ENCODE data around the gene ZNF646. TPM values are rescaled to one million over a fixed set of nuclear protein-coding genes. Genes with fewer than 3 reads are reported as not detected.

Gene ZNF646
- total and polyA plus RNA-seq, 5 donors from 2014 or later = 2.2 to 23.4 (median 4.6) TPM

GRCh38 chr16:31127182-31127581, 53.0 kb downstream of the ZNF646 start:
- no peak for ATAC-seq (ENCODE audit: low read depth in 2 of 2)
- no peak overlapping the region for H3K27ac ChIP-seq (ENCODE audit: insufficient read depth, low read length, poor library complexity, severe bottlenecking)
- no peaks in the 10 kb centered on the region for H3K4me1 ChIP-seq (ENCODE audit: control insufficient read depth, insufficient read depth, low read length, poor library complexity, severe bottlenecking)
- peaks cover 0 to 10% (median 2%) of the 10 kb centered on the region in 4 donors for H3K4me1 Mint-ChIP-seq
- DNase-seq = no peak
- no peak overlapping the region for H3K27ac Mint-ChIP-seq
- no peaks in the 10 kb centered on the region for H3K27me3 ChIP-seq (ENCODE audit: control insufficient read depth, insufficient read depth, low read length)
- H3K9me3 Mint-ChIP-seq = no peaks in the 10 kb centered on the region
- H3K4me3 Mint-ChIP-seq = no peak overlapping the region
- H3K4me3 ChIP-seq (ENCODE audit: low read depth, low read length) = no peak overlapping the region
- no peaks in the 10 kb centered on the region for H3K9me3 ChIP-seq (ENCODE audit: control insufficient read depth in 2 of 2, low read length in 2 of 2)
- peaks cover 52% of the 10 kb centered on the region for H3K36me3 ChIP-seq (ENCODE audit: control insufficient read depth, insufficient read depth, low read length)
- no peaks in the 10 kb centered on the region for H3K27me3 Mint-ChIP-seq
- H3K36me3 Mint-ChIP-seq = peaks cover 17% of the 10 kb centered on the region

- no peak overlapping the region for H3K4me3 ChIP-seq (ENCODE audit: low read depth, low read length)
- Mint-ChIP-seq H3K4me1 (peaks cover 0 to 10% (median 2%) of the 10 kb centered on the region in 4 donors), H3K9me3 (peaks cover 0 to 1% (median 0%) of the 10 kb centered on the region in 7 donors), H3K36me3 (peaks cover 20% of the 10 kb centered on the region), H3K27me3 (no peaks in the 10 kb centered on the region), H3K27ac (peak overlapping the region in 1 of 3 donors; percentile 38), H3K4me3 (no peak overlapping the region)
- no peaks in the 10 kb centered on the region for H3K27me3 ChIP-seq (ENCODE audit: control insufficient read depth, insufficient read depth, low read length)
- ATAC-seq (ENCODE audit: low read depth in 2 of 2) (no peak), DNase-seq (no peak)
- H3K9me3 ChIP-seq (ENCODE audit: control insufficient read depth in 2 of 2, low read length in 2 of 2) = no peaks in the 10 kb centered on the region
- H3K27ac ChIP-seq (ENCODE audit: insufficient read depth, low read length, poor library complexity, severe bottlenecking) = no peak overlapping the region
- H3K36me3 ChIP-seq (ENCODE audit: control insufficient read depth, insufficient read depth, low read length) = peaks cover 47% of the 10 kb centered on the region
- H3K4me1 ChIP-seq (ENCODE audit: control insufficient read depth, insufficient read depth, low read length, poor library complexity, severe bottlenecking) = no peaks in the 10 kb centered on the region
These were observed 54.7 kb downstream of the ZNF646 start for GRCh38 chr16:31128711-31129567.

- H3K4me1 Mint-ChIP-seq = peaks cover 0 to 10% (median 2%) of the 10 kb centered on the region in 4 donors
- no peak overlapping the region for H3K27ac Mint-ChIP-seq
- peaks cover 20% of the 10 kb centered on the region for H3K36me3 Mint-ChIP-seq
- DNase-seq (no peak), ATAC-seq (ENCODE audit: low read depth in 2 of 2) (no peak)
- Histone ChIP-seq H3K9me3 (ENCODE audit: control insufficient read depth in 2 of 2, low read length in 2 of 2) (no peaks in the 10 kb centered on the region), H3K27ac (ENCODE audit: insufficient read depth, low read length, poor library complexity, severe bottlenecking) (no peak overlapping the region), H3K36me3 (ENCODE audit: control insufficient read depth, insufficient read depth, low read length) (peaks cover 45% of the 10 kb centered on the region), H3K27me3 (ENCODE audit: control insufficient read depth, insufficient read depth, low read length) (no peaks in the 10 kb centered on the region), H3K4me3 (ENCODE audit: low read depth, low read length) (no peak overlapping the region), H3K4me1 (ENCODE audit: control insufficient read depth, insufficient read depth, low read length, poor library complexity, severe bottlenecking) (no peaks in the 10 kb centered on the region)
- H3K9me3 Mint-ChIP-seq = peaks cover 0 to 1% (median 0%) of the 10 kb centered on the region in 7 donors
- H3K27me3 Mint-ChIP-seq = no peaks in the 10 kb centered on the region
- no peak overlapping the region for H3K4me3 Mint-ChIP-seq
These were observed 55.5 kb downstream of the ZNF646 start for GRCh38 chr16:31129568-31130335.

GRCh38 chr16:31130336-31130891, 56.2 kb downstream of the ZNF646 start:
- H3K27ac Mint-ChIP-seq = peak overlapping the region in 1 of 3 donors; percentile 75
- H3K36me3 ChIP-seq (ENCODE audit: control insufficient read depth, insufficient read depth, low read length) = peaks cover 45% of the 10 kb centered on the region
- no peak for DNase-seq

GRCh38 chr16:31130899-31131298, 56.7 kb downstream of the ZNF646 start:
- no peak overlapping the region for H3K27ac Mint-ChIP-seq
- Histone ChIP-seq H3K9me3 (ENCODE audit: control insufficient read depth in 2 of 2, low read length in 2 of 2) (no peaks in the 10 kb centered on the region), H3K27me3 (ENCODE audit: control insufficient read depth, insufficient read depth, low read length) (no peaks in the 10 kb centered on the region), H3K4me1 (ENCODE audit: control insufficient read depth, insufficient read depth, low read length, poor library complexity, severe bottlenecking) (no peaks in the 10 kb centered on the region), H3K27ac (ENCODE audit: insufficient read depth, low read length, poor library complexity, severe bottlenecking) (no peak overlapping the region), H3K36me3 (ENCODE audit: control insufficient read depth, insufficient read depth, low read length) (peaks cover 45% of the 10 kb centered on the region), H3K4me3 (ENCODE audit: low read depth, low read length) (no peak overlapping the region)
- H3K4me3 Mint-ChIP-seq = no peak overlapping the region
- ATAC-seq (ENCODE audit: low read depth in 2 of 2) = no peak
- H3K4me1 Mint-ChIP-seq = peaks cover 0 to 10% (median 2%) of the 10 kb centered on the region in 4 donors
- no peaks in the 10 kb centered on the region for H3K27me3 Mint-ChIP-seq
- H3K9me3 Mint-ChIP-seq = peaks cover 0 to 1% (median 0%) of the 10 kb centered on the region in 7 donors
- H3K36me3 Mint-ChIP-seq = peaks cover 17% of the 10 kb centered on the region
- DNase-seq = no peak

More at GRCh38 chr16:31130336-31130891, 56.2 kb downstream of the ZNF646 start:
- ATAC-seq (ENCODE audit: low read depth in 2 of 2) = no peak
- Histone ChIP-seq H3K9me3 (ENCODE audit: control insufficient read depth in 2 of 2, low read length in 2 of 2) (no peaks in the 10 kb centered on the region), H3K4me1 (ENCODE audit: control insufficient read depth, insufficient read depth, low read length, poor library complexity, severe bottlenecking) (no peaks in the 10 kb centered on the region), H3K27ac (ENCODE audit: insufficient read depth, low read length, poor library complexity, severe bottlenecking) (no peak overlapping the region), H3K4me3 (ENCODE audit: low read depth, low read length) (no peak overlapping the region), H3K27me3 (ENCODE audit: control insufficient read depth, insufficient read depth, low read length) (no peaks in the 10 kb centered on the region)
- Mint-ChIP-seq H3K36me3 (peaks cover 20% of the 10 kb centered on the region), H3K4me1 (peaks cover 0 to 10% (median 2%) of the 10 kb centered on the region in 4 donors), H3K27me3 (no peaks in the 10 kb centered on the region), H3K9me3 (peaks cover 0 to 1% (median 0%) of the 10 kb centered on the region in 7 donors), H3K4me3 (no peak overlapping the region)

- Mint-ChIP-seq H3K4me3 (no peak overlapping the region), H3K36me3 (peaks cover 12% of the 10 kb centered on the region), H3K4me1 (peaks cover 0 to 5% (median 2%) of the 10 kb centered on the region in 4 donors), H3K27ac (no peak overlapping the region), H3K9me3 (peaks cover 0 to 1% (median 0%) of the 10 kb centered on the region in 7 donors), H3K27me3 (no peaks in the 10 kb centered on the region)
- Histone ChIP-seq H3K36me3 (ENCODE audit: control insufficient read depth, insufficient read depth, low read length) (peaks cover 45% of the 10 kb centered on the region), H3K4me3 (ENCODE audit: low read depth, low read length) (no peak overlapping the region), H3K27me3 (ENCODE audit: control insufficient read depth, insufficient read depth, low read length) (no peaks in the 10 kb centered on the region), H3K9me3 (ENCODE audit: control insufficient read depth in 2 of 2, low read length in 2 of 2) (no peaks in the 10 kb centered on the region), H3K4me1 (ENCODE audit: control insufficient read depth, insufficient read depth, low read length, poor library complexity, severe bottlenecking) (no peaks in the 10 kb centered on the region), H3K27ac (ENCODE audit: insufficient read depth, low read length, poor library complexity, severe bottlenecking) (no peak overlapping the region)
- DNase-seq (no peak), ATAC-seq (ENCODE audit: low read depth in 2 of 2) (no peak)
These were observed 57.2 kb downstream of the ZNF646 start for GRCh38 chr16:31131416-31131815.

GRCh38 chr16:31131841-31132271, 57.6 kb downstream of the ZNF646 start:
- H3K9me3 Mint-ChIP-seq = peaks cover 0 to 1% (median 0%) of the 10 kb centered on the region in 7 donors
- no peak overlapping the region for H3K27ac ChIP-seq (ENCODE audit: insufficient read depth, low read length, poor library complexity, severe bottlenecking)
- DNase-seq (no peak), ATAC-seq (ENCODE audit: low read depth in 2 of 2) (no peak)
- peaks cover 0 to 5% (median 2%) of the 10 kb centered on the region in 4 donors for H3K4me1 Mint-ChIP-seq
- H3K27me3 ChIP-seq (ENCODE audit: control insufficient read depth, insufficient read depth, low read length) = no peaks in the 10 kb centered on the region
- H3K36me3 ChIP-seq (ENCODE audit: control insufficient read depth, insufficient read depth, low read length) = peaks cover 45% of the 10 kb centered on the region
- H3K27me3 Mint-ChIP-seq = no peaks in the 10 kb centered on the region
- no peak overlapping the region for H3K27ac Mint-ChIP-seq
- H3K36me3 Mint-ChIP-seq = peaks cover 12% of the 10 kb centered on the region
- no peak overlapping the region for H3K4me3 ChIP-seq (ENCODE audit: low read depth, low read length)
- no peaks in the 10 kb centered on the region for H3K9me3 ChIP-seq (ENCODE audit: control insufficient read depth in 2 of 2, low read length in 2 of 2)
- no peaks in the 10 kb centered on the region for H3K4me1 ChIP-seq (ENCODE audit: control insufficient read depth, insufficient read depth, low read length, poor library complexity, severe bottlenecking)
- peak overlapping the region in 1 of 4 donors; percentile 73 for H3K4me3 Mint-ChIP-seq

Data from CD4-positive, CD25-positive, alpha-beta regulatory T cell (primary cell).